Mucosa of descending colon (tissue), 3 donors: ENCODE results near the gene CTXN1. TPM values are rescaled to one million over a fixed set of nuclear protein-coding genes. Genes with fewer than 3 reads are reported as not detected.
"Not testable (repeated sequence)": the region's sequence is repeated elsewhere in the genome, so short reads cannot be mapped to it uniquely, and the experiment has no call there.

ENCODE experiments used
- ATAC-seq: fragments of 200-7000 bp; cut with Tn5 transposase; one replicate; pipeline ENCODE4 v1.9.1; 2020; ENCODE audit warnings: mild to moderate bottlenecking, moderate library complexity
- DNase-seq, 3 donors: peaks; one replicate each; pipeline ENCODE4 v3.0.0-alpha.2; 2020
- H3K36me3 ChIP-seq: fragments of 200-600 bp; one replicate; pipeline ENCODE4 v1.8.0; 2021; ENCODE audit warnings: low read depth, mild to moderate bottlenecking
- H3K4me1 ChIP-seq: fragments of 200-600 bp; one replicate; pipeline ENCODE4 v1.8.0; 2021; ENCODE audit warnings: low read depth, mild to moderate bottlenecking
- H3K4me3 ChIP-seq: fragments of 200-600 bp; one replicate; pipeline ENCODE4 v1.8.0; 2021; ENCODE audit warnings: mild to moderate bottlenecking
- H3K9me3 ChIP-seq: fragments of 200-600 bp; one replicate; pipeline ENCODE4 v1.8.0; 2021; ENCODE audit warnings: mild to moderate bottlenecking
- CTCF ChIP-seq: fragments of 200-600 bp; IDR thresholded peaks from one replicate; pipeline ENCODE4 v1.8.0; 2022; ENCODE audit warnings: antibody characterized with exemption, mild to moderate bottlenecking
- intact Hi-C, 2 donors: fragments of 100-400 bp; cut with DNase I in 1 of 2; cut with micrococcal nuclease in 1 of 2; formaldehyde crosslinking; loops; one replicate each; pipeline versions ENCODE4 v1.11.0 to v1.11.1; 2022; cut with DNase I, micrococcal nuclease
- total RNA-seq, 3 donors: library from RNA; stranded (reverse); fragmentation: NEBNext Ultra II Directional in 2 of 3; extraction: Animal tissue kit (Norgen Biotek cat#: 25700) in 2 of 3; gene quantifications; one replicate each; pipeline versions ENCODE4 v1.2.1 to v1.2.4, GENCODE V29; 2021 to 2023
- donor health status: DM: no; HTN: no; CAD: no; lungs with moderate emphysema.
- donor health status: DM: no; HTN: no; CAD: no.
- donor health status: DM: no; HTN: yes; CAD: no.

CTXN1 gene
- total RNA-seq, 3 donors from 2014 or later, result 0.69 to 28.3 (median 1.9) TPM

GRCh38 chr19:7919610-7920518, 6.1 kb downstream of the CTXN1 start, which contains the start of gene SNAPC2:
SNAPC2 (plus strand) TSS chr19:7920338; CDS start chr19:7920367, 29 bp downstream.
- TF ChIP-seq CTCF, result no peak
- intact Hi-C loops, result no loop called here
- H3K4me1 ChIP-seq, result peaks cover 51% of the 10 kb centered on the region

GRCh38 chr19:7918615-7919421, 7.1 kb downstream of the CTXN1 start:
- Histone ChIP-seq H3K4me1 (peaks cover 51% of the 10 kb centered on the region), H3K36me3 (no peaks in the 10 kb centered on the region), H3K9me3 (no peaks in the 10 kb centered on the region), H3K4me3 (no peak overlapping the region)
- intact Hi-C loops, result no loop called here
- DNase-seq, result peak in 1 of 3 donors; percentile 59
- ATAC-seq, result no peak
- TF ChIP-seq CTCF, result no peak

More at GRCh38 chr19:7919610-7920518, 6.1 kb downstream of the CTXN1 start, which contains the start of gene SNAPC2:
- no peaks in the 10 kb centered on the region for H3K36me3 ChIP-seq
- peak; percentile 98 for DNase-seq
- peak; percentile 76 for ATAC-seq
- H3K4me3 ChIP-seq, result peak within 1 kb of the TSS; percentile 50
- H3K9me3 ChIP-seq, result no peaks in the 10 kb centered on the region

DNA sequence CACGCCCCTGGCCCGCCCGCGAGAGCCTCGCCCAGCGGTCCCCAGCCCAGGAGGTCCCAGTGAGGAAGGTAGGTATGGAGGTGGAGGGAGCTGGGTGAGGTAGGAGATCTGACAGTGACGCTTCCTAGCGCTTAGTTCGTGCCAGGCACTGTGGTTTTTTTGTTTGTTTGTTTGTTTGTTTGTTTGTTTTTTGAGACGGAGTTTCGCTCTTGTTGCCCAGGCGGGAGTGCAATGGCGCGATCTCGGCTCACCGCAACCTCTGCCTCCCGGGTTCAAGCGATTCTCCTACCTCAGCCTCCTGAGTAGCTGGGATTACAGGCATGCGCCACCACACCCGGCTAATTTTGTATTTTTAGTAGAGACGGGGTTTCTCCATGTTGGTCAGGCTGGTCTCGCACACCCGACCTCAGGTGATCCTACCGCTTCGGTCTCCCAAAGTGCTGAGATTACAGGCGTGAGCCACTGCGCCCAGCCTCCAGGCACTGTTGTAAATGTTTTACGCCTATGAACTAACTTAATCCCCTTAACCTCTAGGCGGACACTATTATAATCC, 7.8 kb downstream of the CTXN1 start:
- H3K36me3 ChIP-seq, H3K4me3 ChIP-seq: not testable (repeated sequence)

GRCh38 chr19:7917267-7918061, 8.5 kb downstream of the CTXN1 start:
- Histone ChIP-seq H3K36me3 (no peaks in the 10 kb centered on the region), H3K4me3 (no peak overlapping the region), H3K4me1 (peaks cover 51% of the 10 kb centered on the region), H3K9me3 (no peaks in the 10 kb centered on the region)
- peak; percentile 63 to 76 (median 66) for DNase-seq
- TF ChIP-seq CTCF, result peak; percentile 60
- no peak for ATAC-seq
- intact Hi-C loops, result no loop called here

More for the DNA sequence above, 7.8 kb downstream of the CTXN1 start:
- peaks cover 51% of the 10 kb centered on the region for H3K4me1 ChIP-seq
- ATAC-seq, intact Hi-C loops, H3K9me3 ChIP-seq: not testable (repeated sequence)
- DNase-seq, result peak in 1 of 3 donors; percentile 26

DNA sequence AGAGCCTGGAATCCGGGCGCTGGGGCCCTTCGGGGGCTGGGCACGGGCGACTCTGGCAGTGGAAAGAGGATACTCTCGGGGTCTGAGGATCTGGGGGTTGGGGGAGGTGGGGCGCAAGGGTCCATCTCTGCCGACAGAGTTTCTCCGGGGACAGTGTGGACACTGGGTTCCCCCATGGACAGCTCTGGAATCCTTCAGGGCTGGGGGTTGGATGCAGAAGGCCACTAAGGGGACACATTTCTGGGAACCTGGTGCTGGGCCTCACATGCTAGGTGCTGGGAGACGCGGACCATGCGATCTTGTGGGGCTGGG, 9.0 kb downstream of the CTXN1 start:
- H3K36me3 ChIP-seq, result peaks cover 5% of the 10 kb centered on the region
- no peak overlapping the region for H3K4me3 ChIP-seq
- ATAC-seq (no peak), DNase-seq (no peak)
- intact Hi-C loops, result no loop called here
- no peak for TF ChIP-seq CTCF
- no peaks in the 10 kb centered on the region for H3K9me3 ChIP-seq
- peaks cover 48% of the 10 kb centered on the region for H3K4me1 ChIP-seq
